Endothelial cell of umbilical vein (primary cell): ENCODE data around the gene RNU1-2. TPM values are rescaled to one million over a fixed set of nuclear protein-coding genes. Genes with fewer than 3 reads are reported as not detected.
"Not testable (repeated sequence)": the region's sequence is repeated elsewhere in the genome, so short reads cannot be mapped to it uniquely, and the experiment has no call there.

ENCODE experiments used
- BruUV-seq: library from RNA; stranded (reverse); fragments of 400-500 nt; replicated peaks from 2 replicates; lab custom pipeline; 2021; lab: Mats Ljungman, UMichigan
- CTCF ChIA-PET: fragments of 300-600, 350-600 bp; sonication (Branson Sonifier 250); formaldehyde crosslinking; loops from one replicate; lab custom pipeline; 2021; ENCODE audit warnings: antibody characterized with exemption, inconsistent platforms; lab: Charles Lee
- POLR2A ChIA-PET: fragments of 300-600, 350-600 bp; sonication (Branson Sonifier 250); formaldehyde crosslinking; loops from one replicate; lab custom pipeline; 2021; ENCODE audit warnings: antibody characterized with exemption, inconsistent platforms; lab: Charles Lee
- DNase-seq: peaks from one replicate; pipeline ENCODE4 v3.0.0-alpha.2; 2011; ENCODE audit warnings: low read depth, low spot score
- FAIRE-seq: peaks from 2 replicates; lab custom pipeline; 2011; peaks lifted over from hg19 to GRCh38; lab: Jason Lieb, UNC
- H2AFZ ChIP-seq: 2 replicates; pipeline ENCODE4 v1.6.0; 2012; ENCODE audit warnings: low read depth, low read length, control low read depth, inconsistent platforms
- H3K27ac ChIP-seq: 2 replicates; pipeline ENCODE4 v1.5.1; 2011; ENCODE audit warnings: low read depth, mild to moderate bottlenecking, control low read depth, low read length, moderate library complexity; ENCODE audit not compliant: insufficient read depth
- H3K27me3 ChIP-seq, 2 experiments: 2 replicates each; pipeline versions ENCODE4 v1.6.0 to v1.6.1; 2011; ENCODE audit warnings: low read length in 2 of 2, mixed read lengths in 1 of 2; ENCODE audit not compliant: control insufficient read depth in 2 of 2, insufficient read depth in 2 of 2
- H3K36me3 ChIP-seq, 2 experiments: 2 replicates in 1 of 2; 3 replicates in 1 of 2; pipeline ENCODE4 v1.5.1; 2011; ENCODE audit warnings: low read length in 2 of 2, mild to moderate bottlenecking in 1 of 2, moderate library complexity in 1 of 2; ENCODE audit not compliant: control insufficient read depth in 2 of 2, insufficient read depth in 2 of 2; ENCODE audit errors: extremely low read depth in 1 of 2
- H3K4me1 ChIP-seq: 3 replicates; pipeline ENCODE4 v1.5.1; 2011; ENCODE audit warnings: mild to moderate bottlenecking, low read length; ENCODE audit not compliant: control insufficient read depth, insufficient read depth; ENCODE audit errors: extremely low read depth
- H3K4me2 ChIP-seq: 2 replicates; pipeline ENCODE4 v1.6.1; 2011; ENCODE audit warnings: low read length, control low read depth, mixed read lengths; ENCODE audit not compliant: insufficient read depth
- H3K4me3 ChIP-seq, 3 experiments: fragments of 200-600 bp in 1 of 3; sonication (generic), shearing (Covaris generic) in 1 of 3; replicated peaks in 1 of 3; 2 replicates each; pipeline ENCODE4 v1.5.1; 2011 to 2016; ENCODE audit warnings: control low read depth in 3 of 3, low read length in 3 of 3, mild to moderate bottlenecking in 2 of 3, inconsistent platforms in 1 of 3, low read depth in 1 of 3, moderate library complexity in 1 of 3; ENCODE audit not compliant: insufficient read depth in 1 of 3
- H3K79me2 ChIP-seq: 2 replicates; pipeline ENCODE4 v1.6.0; 2012; ENCODE audit warnings: low read length, inconsistent platforms; ENCODE audit not compliant: control insufficient read depth, insufficient read depth
- H3K9ac ChIP-seq: replicated peaks from 2 replicates; pipeline ENCODE3; 2011; ENCODE audit warnings: low read length, control low read depth; ENCODE audit not compliant: insufficient read depth; ENCODE audit errors: extremely low read depth
- H3K9me1 ChIP-seq: replicated peaks from 3 replicates; pipeline ENCODE4 v1.6.0; 2011; ENCODE audit warnings: mild to moderate bottlenecking, low read length; ENCODE audit not compliant: control insufficient read depth, insufficient read depth; ENCODE audit errors: extremely low read depth
- H3K9me3 ChIP-seq: replicated peaks from 2 replicates; pipeline ENCODE4 v1.5.1; 2012; ENCODE audit warnings: low read length, inconsistent platforms; ENCODE audit not compliant: control insufficient read depth, insufficient read depth
- H4K20me1 ChIP-seq: replicated peaks from 2 replicates; pipeline ENCODE3; 2011; ENCODE audit warnings: mild to moderate bottlenecking, low read length; ENCODE audit not compliant: control insufficient read depth, insufficient read depth; ENCODE audit errors: extremely low read depth
- EZH2 ChIP-seq: IDR thresholded peaks from 2 replicates; pipeline ENCODE4 v1.6.1; 2012; ENCODE audit warnings: borderline replicate concordance, low read depth, mild to moderate bottlenecking, moderate library complexity, low read length, inconsistent platforms; ENCODE audit not compliant: severe bottlenecking
- FOS ChIP-seq: IDR thresholded peaks from 2 replicates; pipeline ENCODE4 v1.6.1; 2011; ENCODE audit warnings: mild to moderate bottlenecking, low read length, moderate library complexity, borderline replicate concordance; ENCODE audit not compliant: insufficient read depth
- GATA2 ChIP-seq: IDR thresholded peaks from 2 replicates; pipeline ENCODE4 v1.7.0; 2011; ENCODE audit warnings: low read depth, mild to moderate bottlenecking, moderate library complexity, mixed read lengths, low read length; ENCODE audit not compliant: insufficient read length, insufficient read depth
- JUN ChIP-seq: IDR thresholded peaks from 2 replicates; pipeline ENCODE4 v1.6.1; 2011; ENCODE audit warnings: borderline replicate concordance, low read depth; ENCODE audit not compliant: insufficient read length, insufficient read depth
- MYC ChIP-seq: IDR thresholded peaks from one replicate; pipeline ENCODE4 v1.6.1; 2011; ENCODE audit warnings: mild to moderate bottlenecking, low read depth, low read length
- POLR2A ChIP-seq: IDR thresholded peaks from 2 replicates; pipeline ENCODE4 v1.6.1; 2012; ENCODE audit warnings: low read depth, mild to moderate bottlenecking, control low read depth, low read length
- POLR2AphosphoS5 ChIP-seq: IDR thresholded peaks from 2 replicates; pipeline ENCODE4 v1.6.1; 2012; ENCODE audit warnings: low read depth, mild to moderate bottlenecking, control low read depth, low read length, moderate library complexity; ENCODE audit not compliant: insufficient read depth
- dilution Hi-C: fragments of 300-500 bp; cut with MboI; formaldehyde crosslinking; loops from one replicate; pipeline ENCODE4 v1.15.0; 2019; ENCODE audit warnings: low sequenced_read_pairs; ENCODE audit not compliant: extremely low pct_ligation_motif_present
- intact Hi-C: fragments of 100-400 bp; cut with micrococcal nuclease; formaldehyde crosslinking; loops from one replicate; pipeline ENCODE4 v1.10.0; 2022
- polyA plus RNA-seq, 4 experiments: library from polyadenylated mRNA; depleted of rRNA in 3 of 4; stranded (reverse) in 3 of 4; unstranded in 1 of 4; fragments of >200 nt; gene quantifications; 2 replicates each; pipeline versions ENCODE4 v1.2.1 to v1.2.3, GENCODE V29; 2011 to 2012; ENCODE audit warnings: missing spikeins in 1 of 4
- total RNA-seq: library from RNA; stranded (reverse); gene quantifications from 2 replicates; pipeline ENCODE4 v1.2.3, GENCODE V29; 2021
- TF ChIP-seq, protein P1 (sequence below): IDR thresholded peaks from 2 replicates; pipeline ENCODE4 v1.6.1; 2011; ENCODE audit not compliant: insufficient read depth, insufficient read length
- TF ChIP-seq, protein P2 (sequence below), 2 donors: IDR thresholded peaks; 1 replicate in 1 of 2; 2 replicates in 1 of 2; pipeline ENCODE4 v1.5.1; 2011; ENCODE audit warnings: low read length in 2 of 2, mild to moderate bottlenecking in 2 of 2, moderate library complexity in 2 of 2, control low read depth in 1 of 2, inconsistent platforms in 1 of 2, low read depth in 1 of 2; ENCODE audit not compliant: insufficient read depth in 1 of 2; ENCODE audit errors: extremely low read depth in 1 of 2

RNU1-2 gene
- total and polyA plus RNA-seq, 2 donors (not counting 3 experiments of a cell fraction or from before 2014, with no cell fraction given), result 206 to 1,319 TPM

DNA sequence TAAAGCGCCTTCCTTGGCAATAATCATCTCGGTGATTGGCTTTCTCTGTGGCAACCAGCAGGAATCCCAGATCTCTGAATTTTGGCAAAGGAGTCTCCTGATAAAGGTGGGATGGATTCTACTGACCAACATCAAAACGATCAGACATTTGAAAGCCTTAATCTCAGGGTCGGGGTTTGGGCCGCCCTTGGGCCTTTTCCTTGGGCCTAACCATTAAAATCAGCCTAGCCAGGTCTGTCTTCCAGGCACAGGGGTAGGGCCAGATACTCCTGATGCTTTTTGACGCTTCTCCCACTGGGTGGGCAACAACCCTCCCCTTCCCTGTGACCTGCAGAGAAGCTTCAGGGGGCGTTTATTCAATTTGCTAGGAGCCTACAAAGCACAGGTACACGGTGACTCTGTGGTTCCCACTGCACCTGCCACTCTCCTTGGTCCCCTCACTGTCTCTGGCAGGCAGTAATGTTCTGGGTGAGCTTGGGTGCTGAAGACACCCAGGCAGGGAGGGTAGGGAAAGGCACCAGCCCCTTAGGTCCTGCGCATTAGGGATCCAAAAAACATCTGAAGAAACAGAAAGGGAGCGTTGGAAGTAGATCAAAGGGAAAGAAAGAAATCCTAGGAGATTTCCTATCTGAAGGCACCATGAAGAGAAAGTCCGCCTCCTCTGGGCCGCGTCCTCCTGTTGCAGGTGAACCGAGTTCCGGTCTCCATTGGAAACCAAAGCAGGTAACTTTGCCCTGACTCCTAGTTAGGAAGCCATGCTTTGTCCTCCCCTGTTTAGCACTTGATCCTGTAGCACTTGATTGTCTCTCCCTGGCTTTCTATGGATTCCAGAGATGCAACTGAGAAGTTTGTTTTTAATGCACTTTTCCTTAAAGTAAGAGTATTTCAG lies 12.3 kb downstream of the RNU1-2 start:
- Histone ChIP-seq H3K79me2 (no peaks in the 10 kb centered on the region), H3K9ac (no peak overlapping the region), H4K20me1 (no peaks in the 10 kb centered on the region), H3K36me3 (no peaks in the 10 kb centered on the region), H3K9me3 (no peaks in the 10 kb centered on the region), H3K27ac (no peak overlapping the region), H3K9me1 (no peaks in the 10 kb centered on the region), H2AFZ (no peak overlapping the region), H3K4me2 (no peak overlapping the region), H3K4me1 (peaks cover 19% of the 10 kb centered on the region), H3K27me3 (no peaks in the 10 kb centered on the region), H3K4me3 (no peak overlapping the region)
- intact Hi-C loops, result no loop called here
- CTCF ChIA-PET, result no interaction called here
- no peak for DNase-seq
- dilution Hi-C loops, result no loop called here
- FAIRE-seq, result no peak
- TF ChIP-seq POLR2A (no peak), MYC (no peak), GATA2 (no peak), FOS (no peak), JUN (no peak), POLR2AphosphoS5 (no peak), EZH2 (no peak)
- TF ChIP-seq, protein P1, sequence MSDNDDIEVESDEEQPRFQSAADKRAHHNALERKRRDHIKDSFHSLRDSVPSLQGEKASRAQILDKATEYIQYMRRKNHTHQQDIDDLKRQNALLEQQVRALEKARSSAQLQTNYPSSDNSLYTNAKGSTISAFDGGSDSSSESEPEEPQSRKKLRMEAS, result no peak
- TF ChIP-seq, protein P2, sequence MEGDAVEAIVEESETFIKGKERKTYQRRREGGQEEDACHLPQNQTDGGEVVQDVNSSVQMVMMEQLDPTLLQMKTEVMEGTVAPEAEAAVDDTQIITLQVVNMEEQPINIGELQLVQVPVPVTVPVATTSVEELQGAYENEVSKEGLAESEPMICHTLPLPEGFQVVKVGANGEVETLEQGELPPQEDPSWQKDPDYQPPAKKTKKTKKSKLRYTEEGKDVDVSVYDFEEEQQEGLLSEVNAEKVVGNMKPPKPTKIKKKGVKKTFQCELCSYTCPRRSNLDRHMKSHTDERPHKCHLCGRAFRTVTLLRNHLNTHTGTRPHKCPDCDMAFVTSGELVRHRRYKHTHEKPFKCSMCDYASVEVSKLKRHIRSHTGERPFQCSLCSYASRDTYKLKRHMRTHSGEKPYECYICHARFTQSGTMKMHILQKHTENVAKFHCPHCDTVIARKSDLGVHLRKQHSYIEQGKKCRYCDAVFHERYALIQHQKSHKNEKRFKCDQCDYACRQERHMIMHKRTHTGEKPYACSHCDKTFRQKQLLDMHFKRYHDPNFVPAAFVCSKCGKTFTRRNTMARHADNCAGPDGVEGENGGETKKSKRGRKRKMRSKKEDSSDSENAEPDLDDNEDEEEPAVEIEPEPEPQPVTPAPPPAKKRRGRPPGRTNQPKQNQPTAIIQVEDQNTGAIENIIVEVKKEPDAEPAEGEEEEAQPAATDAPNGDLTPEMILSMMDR (IDR thresholded peaks at IDR 0.05; ENCODE audit: extremely low read depth in 1 of 2, insufficient read depth in 1 of 2, low read depth in 1 of 2, low read length in 2 of 2), result no peak
- BruUV-seq, result no TSS peak
- POLR2A ChIA-PET, result no interaction called here

DNA sequence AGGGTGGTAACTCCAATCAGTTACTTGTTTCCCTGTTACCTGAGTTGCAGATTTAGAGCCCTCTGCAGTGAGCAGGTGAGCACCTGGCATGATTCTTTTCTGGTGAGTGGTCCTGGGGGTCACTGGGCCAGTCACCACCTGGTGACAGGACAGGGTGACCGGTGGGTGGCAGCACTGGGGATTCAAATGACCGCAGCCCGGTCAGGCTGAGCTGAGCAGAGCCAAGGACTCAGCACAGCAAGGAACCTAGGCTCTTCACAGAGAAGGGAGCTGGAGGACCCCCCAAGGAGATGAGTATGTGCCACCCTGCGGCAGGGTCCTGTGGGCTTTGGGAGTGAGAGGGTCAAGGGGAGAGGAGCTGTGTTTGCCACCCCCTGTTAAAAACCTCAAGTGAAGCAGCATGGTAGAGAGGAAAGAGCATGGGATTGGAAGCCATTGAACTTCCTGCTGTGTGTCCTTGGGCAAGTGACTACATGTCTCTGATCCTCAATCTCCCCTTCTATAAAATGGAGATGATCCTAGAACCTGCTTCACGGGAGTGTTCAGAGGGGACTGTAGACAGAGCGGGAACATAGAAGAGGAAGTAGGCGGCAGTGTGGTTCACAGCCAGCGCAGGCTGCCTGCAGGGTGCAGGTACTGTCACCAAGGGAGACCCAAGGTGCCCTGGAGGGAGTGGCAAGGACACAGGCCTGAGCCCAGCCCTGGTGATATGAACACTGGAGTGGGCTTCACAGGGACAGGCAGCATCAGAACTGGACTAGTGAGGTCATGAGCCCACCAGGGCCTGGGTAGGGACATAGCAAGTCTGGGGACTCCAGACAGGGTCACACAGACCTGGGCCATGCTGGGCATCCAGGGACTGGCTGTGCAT lies 16.3 kb downstream of the RNU1-2 start:
- POLR2A ChIA-PET, H3K4me3 ChIP-seq, H3K4me2 ChIP-seq, DNase-seq, H4K20me1 ChIP-seq, H3K4me1 ChIP-seq, H2AFZ ChIP-seq, FAIRE-seq, H3K9ac ChIP-seq, H3K79me2 ChIP-seq, H3K9me1 ChIP-seq, CTCF ChIA-PET, dilution Hi-C loops, H3K9me3 ChIP-seq, H3K36me3 ChIP-seq, BruUV-seq, H3K27me3 ChIP-seq, H3K27ac ChIP-seq: not testable (repeated sequence)
- intact Hi-C loops, result loop anchor here (5.0 kb wide), 1 partner anchor 140 kb away; the partner anchor contains the start of gene SDHB
